GM18517 (cell line): ENCODE results near the gene BAD.

ENCODE experiments used
- ATAC-seq: cut with Tn5 transposase; IDR thresholded peaks from one replicate; pipeline ENCODE4 v1.9.1; 2021; ENCODE audit warnings: mild to moderate bottlenecking, moderate library complexity; ENCODE audit not compliant: unreplicated experiment

Gene BAD

DNA sequence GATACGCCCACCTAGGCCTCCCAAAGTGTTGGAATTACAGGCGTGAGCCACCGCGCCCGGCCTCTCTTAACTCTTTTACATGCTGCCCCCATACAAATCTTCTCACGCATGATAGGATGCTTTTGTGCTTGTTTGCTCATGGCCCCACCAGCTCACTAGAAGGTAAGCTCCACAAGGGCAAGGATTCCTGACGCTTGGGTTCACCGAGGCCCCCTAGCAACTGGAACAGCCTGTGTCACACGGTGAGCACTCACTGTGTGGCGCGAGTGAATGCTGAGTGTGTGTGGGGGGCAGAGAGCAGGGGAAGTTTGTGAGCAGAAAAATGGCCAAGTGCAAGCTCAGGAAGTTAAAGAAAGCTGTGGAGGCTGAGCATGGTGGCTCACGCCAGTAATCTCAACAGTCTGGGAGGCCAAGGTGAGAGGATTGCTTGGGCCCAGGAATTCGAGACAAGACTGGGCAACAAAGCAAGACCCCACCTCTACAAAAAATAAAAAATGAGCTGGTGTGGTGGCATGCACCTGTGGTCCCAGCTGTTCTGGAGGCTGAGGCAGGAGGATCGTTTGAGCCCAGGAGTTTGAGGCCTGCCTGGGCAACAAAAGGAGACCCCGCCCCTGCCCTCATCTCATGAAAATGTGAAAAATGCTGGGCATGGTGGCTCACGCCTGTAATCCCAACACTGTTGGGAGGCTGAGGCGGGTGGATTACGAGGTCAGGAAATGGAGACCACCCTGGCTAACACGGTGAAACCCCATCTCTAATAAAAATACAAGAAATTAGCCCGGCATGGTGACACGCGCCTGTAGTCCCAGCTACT is 2.3 kb downstream of the BAD start:
- no peak for ATAC-seq

DNA sequence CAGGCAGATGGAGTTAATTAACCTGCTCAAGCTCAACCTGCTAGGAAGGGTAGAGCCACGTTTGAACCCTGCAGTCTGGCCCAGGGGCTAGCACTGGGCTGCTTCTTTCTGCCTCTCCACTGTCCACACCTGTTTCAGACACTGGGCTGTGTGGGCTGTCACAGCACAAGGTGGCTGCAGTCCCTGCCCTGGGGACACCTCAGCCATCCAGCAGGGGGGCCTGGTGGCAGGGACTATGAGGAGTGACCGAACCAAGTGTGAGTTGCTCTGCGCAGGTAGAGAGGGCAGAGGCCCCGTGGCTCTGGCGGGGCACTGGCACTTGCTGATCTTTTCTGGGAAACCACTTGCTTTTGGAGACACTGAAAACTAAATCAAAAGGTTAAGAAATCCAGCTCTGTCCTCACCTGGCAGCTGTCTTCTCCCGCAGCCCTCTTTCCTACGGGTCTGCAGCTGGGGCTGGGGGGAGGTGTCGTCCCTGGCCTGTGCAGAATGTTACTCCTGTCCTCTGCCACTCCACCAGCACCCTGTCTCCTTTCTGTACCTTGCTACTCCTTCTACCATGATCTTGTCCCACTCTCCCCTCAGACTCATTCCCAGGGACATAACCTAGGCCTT is 5.8 kb downstream of the BAD start:
- ATAC-seq = no peak

DNA sequence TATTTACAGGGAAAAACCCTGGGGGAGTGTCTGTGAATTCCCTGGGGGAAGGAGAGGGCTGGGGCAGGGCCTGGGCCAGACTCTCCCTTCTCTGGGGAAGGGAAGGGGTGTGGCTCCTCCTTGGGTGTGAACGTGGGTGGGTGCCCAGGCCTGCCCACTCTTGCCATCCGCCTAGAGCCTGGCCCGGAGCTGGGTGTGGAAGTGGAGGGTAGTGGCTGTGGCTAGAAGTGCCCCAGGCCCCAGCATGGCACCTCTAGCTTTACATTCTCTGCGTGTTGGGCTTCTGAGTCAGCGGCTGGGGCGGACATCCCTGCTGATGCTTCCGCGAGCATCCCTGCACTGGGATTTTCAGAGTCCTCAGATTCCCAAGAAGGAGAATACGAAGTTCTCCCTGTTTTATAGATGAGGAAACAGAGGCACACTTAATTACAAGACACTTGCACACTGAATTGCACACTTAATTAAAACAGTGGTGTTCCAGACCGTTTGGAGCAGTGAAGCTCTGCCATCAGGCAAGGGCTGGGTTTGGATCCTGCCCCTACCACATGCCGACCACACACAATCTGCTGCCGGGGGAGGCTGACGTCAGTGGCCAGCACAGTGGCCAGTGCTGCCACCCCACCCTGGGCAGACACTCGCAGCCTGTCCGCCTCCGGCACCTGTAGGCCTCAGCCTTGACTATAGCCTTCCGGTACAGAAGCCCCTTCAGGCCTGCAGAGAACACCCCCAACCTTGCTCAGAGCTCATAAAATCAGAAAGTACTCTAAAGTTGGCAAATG is 7.6 kb downstream of the BAD start:
- no peak for ATAC-seq

- ATAC-seq = no peak
Observed at GRCh38 chr11:64275841-64276240, 8.6 kb downstream of the BAD start.

- no peak for ATAC-seq
Observed at GRCh38 chr11:64275031-64275800, 9.2 kb downstream of the BAD start.

DNA sequence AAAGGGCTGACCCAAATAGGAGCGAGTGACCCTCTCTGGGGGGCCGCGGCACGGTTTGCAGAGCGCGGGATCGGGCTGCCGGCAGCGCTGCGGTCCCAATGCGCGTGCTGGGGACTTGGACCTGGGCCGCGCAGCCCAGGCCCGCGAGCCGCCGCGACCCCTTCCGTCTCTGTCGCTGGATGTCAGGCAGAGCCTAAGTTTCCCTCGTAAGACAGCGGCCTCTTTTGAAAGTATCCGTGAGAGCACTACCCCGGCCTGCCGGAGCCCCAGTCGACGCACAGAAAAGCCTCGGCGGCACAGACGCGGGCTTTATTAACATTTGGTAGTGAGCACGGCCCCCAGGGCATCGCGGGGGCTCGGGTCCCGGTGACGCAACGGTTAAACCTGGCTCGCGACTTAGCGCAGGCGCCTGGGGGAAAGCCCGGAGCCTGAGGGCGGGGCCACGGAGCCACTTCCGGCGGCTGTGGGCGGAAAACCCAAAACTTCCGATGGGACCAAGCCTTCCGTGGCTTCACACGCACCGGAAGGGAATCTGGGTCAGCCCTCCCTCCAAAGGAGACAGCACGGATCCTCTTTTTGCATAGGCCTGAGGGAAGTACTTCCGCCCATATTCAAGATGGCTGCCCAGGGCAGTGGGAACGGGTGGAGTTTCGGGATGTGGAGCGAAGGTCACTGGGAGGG is 14.8 kb downstream of the BAD start:
- ATAC-seq = peak; percentile 71

DNA sequence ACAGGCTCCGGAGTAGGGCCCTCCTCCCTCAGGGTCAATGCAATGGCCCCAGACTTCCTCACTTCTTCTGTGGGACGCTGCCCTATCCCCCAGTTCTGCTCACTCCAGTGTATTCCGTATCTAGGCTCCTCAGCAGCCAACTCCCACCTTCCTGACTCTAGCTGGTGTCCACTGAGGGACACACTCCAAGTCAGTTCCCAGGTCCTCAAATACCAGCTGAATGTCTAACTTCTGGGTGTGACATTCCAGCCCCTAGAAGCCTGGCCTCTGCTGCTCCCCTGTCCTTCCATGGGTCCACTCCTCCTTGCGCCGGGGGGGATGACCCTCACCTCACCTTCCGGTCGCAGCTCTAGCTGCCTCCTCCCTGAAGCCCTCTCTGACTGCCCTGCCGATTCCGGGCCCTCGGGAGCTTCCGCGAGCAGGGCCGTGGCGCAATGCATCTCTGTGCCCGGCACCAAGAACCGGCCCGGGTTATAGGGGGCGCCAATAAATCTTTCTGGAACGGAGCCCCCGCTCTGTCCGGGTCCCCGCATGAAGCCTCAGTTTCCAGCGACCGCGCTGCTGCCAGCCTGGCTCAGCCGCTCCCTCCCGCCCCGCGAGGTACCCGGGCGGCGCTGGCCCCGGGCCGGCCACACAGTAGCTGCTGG is 15.4 kb downstream of the BAD start:
- peak; percentile 6 for ATAC-seq

DNA sequence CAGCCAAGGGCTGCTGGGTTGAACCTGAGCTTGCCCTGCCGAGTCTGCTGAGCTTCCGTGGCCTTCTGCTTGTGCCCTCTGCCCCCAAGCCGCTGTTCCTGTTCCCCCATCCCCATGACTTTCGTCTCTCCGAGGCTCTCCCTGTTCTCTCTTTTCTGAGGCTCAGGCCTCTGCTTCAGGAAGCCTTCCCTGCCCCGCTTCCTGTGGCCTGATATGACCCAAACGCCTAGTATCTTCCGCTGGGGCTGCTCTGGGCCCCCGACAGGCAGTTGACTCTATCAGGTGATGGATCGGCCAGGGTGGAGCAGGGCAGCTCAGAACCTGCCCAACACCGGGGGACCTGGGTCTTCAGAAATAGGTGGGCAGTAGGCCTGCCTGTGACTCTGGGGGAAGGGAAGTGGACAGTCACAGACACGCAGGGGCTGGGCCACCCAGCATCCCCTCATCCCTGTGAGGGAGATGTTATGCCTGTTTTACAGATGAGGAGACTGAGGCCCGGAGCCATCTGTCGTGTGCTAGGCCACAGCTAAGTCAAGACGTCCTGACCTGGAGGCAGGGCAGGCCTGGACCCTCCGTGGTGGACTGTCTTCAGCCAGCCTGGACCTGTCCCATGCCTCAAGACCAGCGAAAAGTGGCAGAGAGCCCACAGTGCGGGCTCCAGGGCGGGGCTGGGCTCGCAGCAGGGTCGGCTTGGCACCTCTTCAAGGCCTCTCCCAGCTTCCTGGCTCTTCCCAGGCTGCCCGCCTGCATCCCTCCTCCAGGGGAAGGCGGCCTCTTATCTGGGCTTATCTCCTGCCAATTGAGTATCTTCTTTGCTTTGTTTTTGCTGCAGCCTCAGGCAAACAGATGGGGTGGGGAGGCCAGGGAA is 16.2 kb downstream of the BAD start:
- ATAC-seq = no peak

DNA sequence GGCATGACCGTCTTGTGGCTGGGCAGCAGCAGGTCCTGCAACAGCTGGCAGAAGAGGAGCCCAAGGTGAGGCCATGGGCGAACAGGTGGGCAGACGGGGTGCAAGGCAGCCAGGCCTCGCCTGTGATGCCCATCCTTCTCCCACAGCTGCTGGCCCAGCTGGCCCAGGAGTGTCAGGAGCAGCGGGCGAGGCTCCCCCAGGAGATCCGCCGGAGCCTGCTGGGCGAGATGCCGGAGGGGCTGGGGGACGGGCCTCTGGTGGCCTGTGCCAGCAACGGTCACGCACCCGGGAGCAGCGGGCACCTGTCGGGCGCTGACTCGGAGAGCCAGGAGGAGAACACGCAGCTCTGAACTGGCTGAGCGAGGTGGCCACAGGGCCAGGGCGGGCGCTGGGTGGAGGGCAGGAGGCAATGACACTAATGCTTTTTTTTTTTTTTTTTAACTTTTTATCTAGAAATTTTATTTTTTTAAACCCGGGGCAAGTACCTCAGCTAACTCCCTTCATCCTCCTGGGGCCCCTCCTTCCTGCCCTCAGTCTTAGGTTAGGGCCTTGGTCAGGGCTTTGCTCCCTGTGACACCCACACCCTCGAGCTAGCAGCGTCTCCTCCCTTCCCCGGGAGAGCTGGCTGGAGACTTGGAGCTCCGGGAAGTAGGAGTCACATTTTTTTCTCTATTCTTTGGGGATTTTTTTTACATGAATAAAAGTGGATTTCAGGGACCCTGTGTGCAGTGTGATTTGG is 17.1 kb downstream of the BAD start:
- no peak for ATAC-seq

DNA sequence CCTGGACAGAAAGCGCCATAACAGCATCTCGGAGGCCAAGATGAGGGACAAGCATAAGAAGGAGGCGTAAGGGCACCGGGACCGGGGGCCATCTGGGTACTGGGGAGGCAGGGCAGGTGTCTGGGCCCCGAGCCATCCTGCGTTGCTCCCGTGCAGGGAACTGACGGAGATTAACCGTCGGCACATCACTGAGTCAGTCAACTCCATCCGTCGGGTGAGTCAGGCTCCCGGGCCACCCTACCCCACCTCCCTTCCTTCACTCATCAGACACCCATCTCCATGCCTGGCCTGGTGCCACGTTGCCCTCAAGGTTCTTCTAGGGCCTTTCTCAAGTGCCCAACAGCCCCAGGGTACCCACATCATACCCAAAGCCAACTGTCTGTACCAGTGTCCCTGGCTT is 18.1 kb downstream of the BAD start:
- no peak for ATAC-seq

DNA sequence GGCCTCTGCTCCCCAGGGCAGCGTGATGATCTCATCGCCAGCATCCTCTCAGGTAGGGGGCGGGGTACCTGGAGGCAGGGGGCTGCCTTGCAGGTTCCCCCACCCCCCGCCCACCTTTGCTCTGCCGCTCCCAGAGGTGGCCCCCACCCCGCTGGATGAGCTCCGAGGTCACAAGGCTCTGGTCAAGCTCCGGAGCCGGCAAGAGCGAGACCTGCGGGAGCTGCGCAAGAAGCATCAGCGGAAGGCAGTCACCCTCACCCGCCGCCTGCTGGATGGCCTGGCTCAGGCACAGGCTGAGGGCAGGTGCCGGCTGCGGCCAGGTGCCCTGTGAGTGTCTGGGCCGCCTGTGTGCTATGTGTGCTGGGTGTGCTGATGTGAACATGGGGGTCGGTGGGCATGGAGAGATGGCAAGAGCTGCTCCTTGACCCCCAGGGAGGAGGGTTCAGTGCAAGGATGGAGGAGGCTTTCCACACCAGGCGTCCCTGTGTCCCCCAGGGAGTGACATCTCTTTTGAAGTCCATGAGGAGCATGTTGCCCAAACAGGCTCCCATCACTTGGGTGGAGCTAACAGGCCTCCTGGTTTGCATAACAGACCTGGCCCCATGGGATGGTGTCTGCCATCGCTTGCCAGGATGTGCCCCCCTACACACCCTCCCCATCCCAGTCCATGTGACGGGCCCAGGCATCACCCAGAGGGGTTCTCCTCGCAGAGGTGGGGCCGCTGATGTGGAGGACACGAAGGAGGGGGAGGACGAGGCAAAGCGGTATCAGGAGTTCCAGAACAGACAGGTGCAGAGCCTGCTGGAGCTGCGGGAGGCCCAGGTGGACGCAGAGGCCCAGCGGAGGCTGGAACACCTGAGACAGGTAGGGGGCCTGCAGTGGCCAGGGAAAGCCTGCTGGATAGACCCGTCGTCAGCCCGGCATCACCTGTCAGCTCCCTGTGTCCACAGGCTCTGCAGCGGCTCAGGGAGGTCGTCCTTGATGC is 19.0 kb downstream of the BAD start:
- no peak for ATAC-seq

GRCh38 chr11:64264371-64264852 is 20.1 kb downstream of the BAD start:
- no peak for ATAC-seq

- ATAC-seq = no peak
Observed at GRCh38 chr11:64263947-64264317, 20.5 kb downstream of the BAD start.

- no peak for ATAC-seq
Observed at GRCh38 chr11:64263021-64263946, 21.2 kb downstream of the BAD start.

DNA sequence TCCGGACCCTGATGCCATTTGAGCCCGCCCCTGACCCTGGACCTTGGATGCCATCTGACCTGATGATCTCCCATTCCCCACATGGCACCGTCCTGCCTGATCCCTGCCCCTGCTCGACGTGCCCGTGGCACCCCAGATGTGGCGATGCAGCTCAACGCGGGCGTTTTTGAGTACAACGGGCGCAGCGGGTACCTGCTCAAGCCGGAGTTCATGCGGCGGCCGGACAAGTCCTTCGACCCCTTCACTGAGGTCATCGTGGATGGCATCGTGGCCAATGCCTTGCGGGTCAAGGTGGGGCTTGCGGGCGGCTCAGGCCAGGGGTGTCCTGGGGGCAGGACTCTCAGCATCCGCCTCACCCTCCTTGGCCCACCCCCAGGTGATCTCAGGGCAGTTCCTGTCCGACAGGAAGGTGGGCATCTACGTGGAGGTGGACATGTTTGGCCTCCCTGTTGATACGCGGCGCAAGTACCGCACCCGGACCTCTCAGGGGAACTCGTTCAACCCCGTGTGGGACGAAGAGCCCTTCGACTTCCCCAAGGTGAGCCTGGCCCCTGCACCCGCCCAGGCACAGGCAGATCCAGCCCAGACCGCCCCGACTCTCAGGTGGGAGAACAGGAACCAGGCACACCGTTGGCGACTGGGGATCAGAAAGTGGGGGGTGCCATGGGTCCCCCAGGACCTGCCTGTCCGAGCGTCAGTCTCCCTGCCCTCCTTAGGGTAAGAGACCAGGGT is 22.0 kb downstream of the BAD start:
- ATAC-seq = no peak
